Progenitor cell of endocrine pancreas (in vitro differentiated cells): ENCODE data around the gene DPP8. TPM values are rescaled to one million over a fixed set of nuclear protein-coding genes. Genes with fewer than 3 reads are reported as not detected.

Experiments
- DNase-seq: peaks from one replicate; pipeline ENCODE4 v3.0.0; 2021; ENCODE audit warnings: low spot score; ENCODE audit not compliant: unreplicated experiment
- H3K27ac Mint-ChIP-seq: 2 replicates; pipeline ENCODE4 v1.8.0; 2021; ENCODE audit warnings: mild to moderate bottlenecking, moderate library complexity, mixed read lengths
- H3K27me3 Mint-ChIP-seq: 2 replicates; pipeline ENCODE4 v1.8.0; 2021; ENCODE audit warnings: mixed read lengths
- H3K36me3 Mint-ChIP-seq: 2 replicates; pipeline ENCODE4 v1.8.0; 2022; ENCODE audit warnings: mixed read lengths; ENCODE audit not compliant: insufficient read depth
- H3K4me1 Mint-ChIP-seq: 2 replicates; pipeline ENCODE4 v1.8.0; 2021; ENCODE audit warnings: low read depth, mixed read lengths
- H3K4me3 Mint-ChIP-seq: 2 replicates; pipeline ENCODE4 v1.8.0; 2021; ENCODE audit warnings: low read depth, mild to moderate bottlenecking, moderate library complexity, mixed read lengths
- H3K9me3 Mint-ChIP-seq: 2 replicates; pipeline ENCODE4 v1.8.0; 2021; ENCODE audit warnings: low read depth, mixed read lengths
- CTCF ChIP-seq: fragments of 200-600 bp; sonication (generic); IDR thresholded peaks from one replicate; pipeline ENCODE4 v1.5.0; 2021; ENCODE audit warnings: antibody characterized with exemption, mild to moderate bottlenecking; ENCODE audit not compliant: unreplicated experiment
- total RNA-seq: library from RNA; stranded (reverse); gene quantifications from 2 replicates; pipeline ENCODE4 v1.2.1, GENCODE V29; 2021

DPP8 gene
- total RNA-seq, 1 donor from 2014 or later = 30.7 TPM

GRCh38 chr15:65547841-65548240 is 30.4 kb upstream of the DPP8 start:
- TF ChIP-seq CTCF = no peak
- peaks cover 2% of the 10 kb centered on the region for H3K36me3 Mint-ChIP-seq
- H3K9me3 Mint-ChIP-seq = no peaks in the 10 kb centered on the region
- H3K4me3 Mint-ChIP-seq = no peak overlapping the region
- no peaks in the 10 kb centered on the region for H3K27me3 Mint-ChIP-seq
- H3K27ac Mint-ChIP-seq = peak overlapping the region; percentile 25
- no peak for DNase-seq
- peaks cover 20% of the 10 kb centered on the region for H3K4me1 Mint-ChIP-seq

- Mint-ChIP-seq H3K9me3 (no peaks in the 10 kb centered on the region), H3K36me3 (peaks cover 8% of the 10 kb centered on the region)
These were observed 23.8 kb upstream of the DPP8 start for GRCh38 chr15:65541231-65541820.

GRCh38 chr15:65540314-65540713 is 22.8 kb upstream of the DPP8 start:
- peak overlapping the region; percentile 25 for H3K27ac Mint-ChIP-seq
- peaks cover 8% of the 10 kb centered on the region for H3K36me3 Mint-ChIP-seq

More at GRCh38 chr15:65541231-65541820, 23.8 kb upstream of the DPP8 start:
- no peaks in the 10 kb centered on the region for H3K27me3 Mint-ChIP-seq
- H3K4me1 Mint-ChIP-seq = peaks cover 13% of the 10 kb centered on the region
- no peak overlapping the region for H3K27ac Mint-ChIP-seq
- no peak for TF ChIP-seq CTCF
- no peak overlapping the region for H3K4me3 Mint-ChIP-seq
- DNase-seq = no peak

GRCh38 chr15:65535192-65535591 is 17.7 kb upstream of the DPP8 start:
- TF ChIP-seq CTCF = no peak
- H3K4me1 Mint-ChIP-seq = peaks cover 30% of the 10 kb centered on the region
- H3K27me3 Mint-ChIP-seq = no peaks in the 10 kb centered on the region
- no peak overlapping the region for H3K4me3 Mint-ChIP-seq
- no peak for DNase-seq
- peaks cover 9% of the 10 kb centered on the region for H3K36me3 Mint-ChIP-seq
- H3K27ac Mint-ChIP-seq = no peak overlapping the region
- no peaks in the 10 kb centered on the region for H3K9me3 Mint-ChIP-seq

More at GRCh38 chr15:65540314-65540713, 22.8 kb upstream of the DPP8 start:
- Mint-ChIP-seq H3K27me3 (no peaks in the 10 kb centered on the region), H3K4me1 (peaks cover 11% of the 10 kb centered on the region), H3K9me3 (no peaks in the 10 kb centered on the region), H3K4me3 (no peak overlapping the region)
- TF ChIP-seq CTCF = no peak
- no peak for DNase-seq

- DNase-seq = no peak
- peak overlapping the region; percentile 46 for H3K4me3 Mint-ChIP-seq
- no peak for TF ChIP-seq CTCF
- peaks cover 6% of the 10 kb centered on the region for H3K36me3 Mint-ChIP-seq
- peak overlapping the region; percentile 80 for H3K27ac Mint-ChIP-seq
- no peaks in the 10 kb centered on the region for H3K27me3 Mint-ChIP-seq
- H3K4me1 Mint-ChIP-seq = peaks cover 32% of the 10 kb centered on the region
- no peaks in the 10 kb centered on the region for H3K9me3 Mint-ChIP-seq
These were observed 15.7 kb upstream of the DPP8 start for GRCh38 chr15:65533057-65533756.
